ENCODE data around the gene MTUS2.

Gene MTUS2

GRCh38 chr13:29535663-29536655 is 715.8 kb downstream of the MTUS2 start:
- no peak for DNase-seq

GRCh38 chr13:29536853-29537252 is 716.7 kb downstream of the MTUS2 start:
- no peak for DNase-seq

GRCh38 chr13:29537736-29538651 is 717.9 kb downstream of the MTUS2 start:
- no peak for DNase-seq

- no peak for DNase-seq
These were observed 718.5 kb downstream of the MTUS2 start for GRCh38 chr13:29538652-29539040.

GRCh38 chr13:29539856-29540255 is 719.7 kb downstream of the MTUS2 start:
- no peak for DNase-seq

- DNase-seq, result no peak
These were observed 720.2 kb downstream of the MTUS2 start for GRCh38 chr13:29540334-29540733.

GRCh38 chr13:29540799-29541198 is 720.7 kb downstream of the MTUS2 start:
- no peak for DNase-seq

GRCh38 chr13:29541400-29541799 is 721.3 kb downstream of the MTUS2 start:
- DNase-seq, result no peak

- no peak for DNase-seq
These were observed 722.2 kb downstream of the MTUS2 start for GRCh38 chr13:29542381-29542780.

GRCh38 chr13:29543230-29544215 is 723.4 kb downstream of the MTUS2 start:
- DNase-seq, result no peak

GRCh38 chr13:29545988-29546387 is 725.8 kb downstream of the MTUS2 start:
- no peak for DNase-seq

GRCh38 chr13:29546662-29547061 is 726.5 kb downstream of the MTUS2 start:
- DNase-seq, result no peak

- DNase-seq, result no peak
These were observed 727.0 kb downstream of the MTUS2 start for GRCh38 chr13:29547153-29547552.

GRCh38 chr13:29548722-29549121 is 728.6 kb downstream of the MTUS2 start:
- DNase-seq, result no peak

- no peak for DNase-seq
These were observed 730.4 kb downstream of the MTUS2 start for GRCh38 chr13:29550430-29550988.

- DNase-seq, result no peak
These were observed 731.1 kb downstream of the MTUS2 start for GRCh38 chr13:29551214-29551613.

Data from GF-D8 (cell line).